IgD-negative memory B cell (primary cell): Measurements from ENCODE around the gene LDHAL6A. TPM values are rescaled to one million over a fixed set of nuclear protein-coding genes. Genes with fewer than 3 reads are reported as not detected.

ENCODE experiments used
- H3K27ac Mint-ChIP-seq, 3 donors: one replicate each; pipeline ENCODE4 v1.8.0; 2020 to 2022; ENCODE audit warnings: mild to moderate bottlenecking in 3 of 3, mixed read lengths in 3 of 3, moderate library complexity in 1 of 3
- H3K27me3 Mint-ChIP-seq: one replicate; pipeline ENCODE4 v1.8.0; 2021; ENCODE audit warnings: mixed read lengths
- H3K36me3 Mint-ChIP-seq: one replicate; pipeline ENCODE4 v1.8.0; 2020; ENCODE audit warnings: mild to moderate bottlenecking, mixed read lengths
- H3K4me1 Mint-ChIP-seq, 3 donors: one replicate each; pipeline ENCODE4 v1.8.0; 2020 to 2022; ENCODE audit warnings: mixed read lengths in 3 of 3, mild to moderate bottlenecking in 1 of 3
- H3K4me3 Mint-ChIP-seq, 4 donors: one replicate each; pipeline ENCODE4 v1.8.0; 2020 to 2022; ENCODE audit warnings: mild to moderate bottlenecking in 4 of 4, mixed read lengths in 4 of 4, moderate library complexity in 3 of 4
- H3K9me3 Mint-ChIP-seq, 3 donors: one replicate each; pipeline ENCODE4 v1.8.0; 2020 to 2021; ENCODE audit warnings: mixed read lengths in 3 of 3, mild to moderate bottlenecking in 1 of 3
- polyA plus RNA-seq: library from polyadenylated mRNA; unstranded; fragments of 300-500 nt; fragmentation: Illumina TruSeq; gene quantifications from one replicate; pipeline ENCODE4 v1.2.3, GENCODE V29; 2021

Gene LDHAL6A
- polyA plus RNA-seq, 1 donor from 2014 or later, result not detected

- Mint-ChIP-seq H3K9me3 (no peaks in the 10 kb centered on the region), H3K36me3 (peaks cover 9% of the 10 kb centered on the region), H3K4me1 (no peaks in the 10 kb centered on the region), H3K27me3 (no peaks in the 10 kb centered on the region), H3K27ac (no peak overlapping the region), H3K4me3 (no peak overlapping the region)
Observed at GRCh38 chr11:18502352-18502751, 46.7 kb downstream of the LDHAL6A start.

GRCh38 chr11:18521122-18521521 lies 65.5 kb downstream of the LDHAL6A start:
- Mint-ChIP-seq H3K36me3 (peaks cover 6% of the 10 kb centered on the region), H3K4me3 (no peak overlapping the region), H3K27ac (no peak overlapping the region), H3K27me3 (no peaks in the 10 kb centered on the region), H3K9me3 (no peaks in the 10 kb centered on the region), H3K4me1 (peaks cover 13 to 30% (median 27%) of the 10 kb centered on the region in 3 donors)

- H3K27me3 Mint-ChIP-seq, result no peaks in the 10 kb centered on the region
- H3K36me3 Mint-ChIP-seq, result peaks cover 6% of the 10 kb centered on the region
- peaks cover 0 to 3% (median 0%) of the 10 kb centered on the region in 3 donors for H3K9me3 Mint-ChIP-seq
- H3K4me1 Mint-ChIP-seq, result peaks cover 18 to 42% (median 30%) of the 10 kb centered on the region in 3 donors
- H3K27ac Mint-ChIP-seq, result peak overlapping the region in 2 of 3 donors; percentile 7 to 11
- peak overlapping the region in 1 of 4 donors; percentile 34 for H3K4me3 Mint-ChIP-seq
Observed at GRCh38 chr11:18522388-18522787, 66.7 kb downstream of the LDHAL6A start.

- Mint-ChIP-seq H3K27ac (peak overlapping the region in 2 of 3 donors; percentile 11 to 77), H3K36me3 (peaks cover 6% of the 10 kb centered on the region), H3K4me3 (peak overlapping the region in 1 of 4 donors; percentile 34), H3K27me3 (no peaks in the 10 kb centered on the region), H3K9me3 (peaks cover 0 to 3% (median 0%) of the 10 kb centered on the region in 3 donors), H3K4me1 (peaks cover 21 to 46% (median 36%) of the 10 kb centered on the region in 3 donors)
Observed at GRCh38 chr11:18523084-18523483, 67.4 kb downstream of the LDHAL6A start.

- no peaks in the 10 kb centered on the region for H3K27me3 Mint-ChIP-seq
- H3K4me3 Mint-ChIP-seq, result peak overlapping the region in 3 of 4 donors; percentile 27 to 66 (median 34)
- H3K9me3 Mint-ChIP-seq, result peaks cover 0 to 3% (median 0%) of the 10 kb centered on the region in 3 donors
- H3K4me1 Mint-ChIP-seq, result peaks cover 23 to 46% (median 37%) of the 10 kb centered on the region in 3 donors
- peaks cover 6% of the 10 kb centered on the region for H3K36me3 Mint-ChIP-seq
- peak overlapping the region in 1 of 3 donors; percentile 61 for H3K27ac Mint-ChIP-seq
Observed at GRCh38 chr11:18524248-18524647, 68.6 kb downstream of the LDHAL6A start.

GRCh38 chr11:18526130-18526520 lies 70.5 kb downstream of the LDHAL6A start:
- H3K36me3 Mint-ChIP-seq, result peaks cover 6% of the 10 kb centered on the region
- H3K4me1 Mint-ChIP-seq, result peaks cover 23 to 56% (median 35%) of the 10 kb centered on the region in 3 donors
- H3K9me3 Mint-ChIP-seq, result peaks cover 0 to 3% (median 0%) of the 10 kb centered on the region in 3 donors
- peak overlapping the region; percentile 98 to 100 (median 99) for H3K27ac Mint-ChIP-seq
- peak overlapping the region; percentile 94 to 100 (median 99) for H3K4me3 Mint-ChIP-seq
- H3K27me3 Mint-ChIP-seq, result no peaks in the 10 kb centered on the region

- Mint-ChIP-seq H3K27me3 (no peaks in the 10 kb centered on the region), H3K27ac (peak within 1 kb of the TSS; percentile 98 to 100 (median 99)), H3K9me3 (peaks cover 0 to 3% (median 0%) of the 10 kb centered on the region in 3 donors), H3K4me3 (peak within 1 kb of the TSS; percentile 94 to 100 (median 99)), H3K36me3 (peaks cover 5% of the 10 kb centered on the region), H3K4me1 (peaks cover 23 to 59% (median 35%) of the 10 kb centered on the region in 3 donors)
Observed at GRCh38 chr11:18526521-18527296, 71.1 kb downstream of the LDHAL6A start, which contains the start of gene TSG101. Gene TSG101 (minus strand): TSS chr11:18526942. CDS start chr11:18526816, 126 bp downstream.

- Mint-ChIP-seq H3K9me3 (peaks cover 0 to 3% (median 0%) of the 10 kb centered on the region in 3 donors), H3K27ac (peak overlapping the region; percentile 98 to 100 (median 99)), H3K36me3 (peaks cover 3% of the 10 kb centered on the region), H3K4me3 (peak overlapping the region; percentile 94 to 100 (median 99)), H3K27me3 (no peaks in the 10 kb centered on the region), H3K4me1 (peaks cover 15 to 51% (median 27%) of the 10 kb centered on the region in 3 donors)
Observed at GRCh38 chr11:18527512-18527911, 71.9 kb downstream of the LDHAL6A start.

Other genes starting within 250 kb of the LDHAL6A start
- gene SAA4, start 219.1 kb upstream of the LDHAL6A start, polyA plus RNA-seq, result not detected
- 0.35 TPM for gene SAA2, start 207.2 kb upstream of the LDHAL6A start, polyA plus RNA-seq
- gene SAA1, start 189.6 kb upstream of the LDHAL6A start, polyA plus RNA-seq, result not detected
- gene HPS5, start 133.7 kb upstream of the LDHAL6A start, polyA plus RNA-seq, result 25.9 TPM
- gene GTF2H1, start 133.3 kb upstream of the LDHAL6A start, polyA plus RNA-seq, result 34.4 TPM
- 263 TPM for gene LDHA, start 61.3 kb upstream of the LDHAL6A start, polyA plus RNA-seq
- gene LDHC, start 43.5 kb upstream of the LDHAL6A start, polyA plus RNA-seq, result not detected
- gene TSG101, start 71.1 kb downstream of the LDHAL6A start, polyA plus RNA-seq, result 51.7 TPM
- gene UEVLD, start 132.9 kb downstream of the LDHAL6A start, polyA plus RNA-seq, result 7.6 TPM
- gene MISFA, start 143.9 kb downstream of the LDHAL6A start, polyA plus RNA-seq, result 0.89 TPM
- 4.3 TPM for gene SPTY2D1, start 178.5 kb downstream of the LDHAL6A start, polyA plus RNA-seq
- gene TMEM86A, start 242.9 kb downstream of the LDHAL6A start, polyA plus RNA-seq, result 0.56 TPM